ENCODE measurements around the gene POGLUT3.

DNA sequence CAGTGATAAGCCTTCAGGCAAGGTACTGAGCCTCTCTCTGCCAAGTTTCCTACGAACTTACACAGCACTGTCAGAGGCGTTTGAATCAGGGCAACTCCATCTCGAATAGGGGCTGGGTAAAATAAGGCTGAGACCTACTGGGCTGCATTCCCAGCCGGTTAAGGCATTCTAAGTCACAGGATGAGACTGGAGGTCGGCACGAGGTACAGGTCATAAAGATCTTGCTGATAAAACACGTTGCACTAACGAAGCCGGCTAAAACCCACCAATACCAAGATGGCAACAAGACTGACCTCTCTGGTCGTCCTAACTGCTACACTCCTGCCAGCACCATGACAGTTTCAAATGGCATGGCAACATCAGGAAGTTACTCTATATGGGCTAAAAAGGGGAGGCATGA, 20.4 kb upstream of the POGLUT3 start:
- TF ChIP-seq YY1 (tag by site-specific recombination; IDR thresholded peaks at IDR 0.05), result no peak
- TF ChIP-seq ZNF292 (tag by site-specific recombination; IDR thresholded peaks at IDR 0.05; ENCODE audit: borderline replicate concordance, low read depth), result no peak
- no peak for TF ChIP-seq GFI1B (tag by site-specific recombination; IDR thresholded peaks at IDR 0.05)
- TF ChIP-seq ZNF24 (tag by site-specific recombination; IDR thresholded peaks at IDR 0.05), result no peak
- TF ChIP-seq, protein P1, sequence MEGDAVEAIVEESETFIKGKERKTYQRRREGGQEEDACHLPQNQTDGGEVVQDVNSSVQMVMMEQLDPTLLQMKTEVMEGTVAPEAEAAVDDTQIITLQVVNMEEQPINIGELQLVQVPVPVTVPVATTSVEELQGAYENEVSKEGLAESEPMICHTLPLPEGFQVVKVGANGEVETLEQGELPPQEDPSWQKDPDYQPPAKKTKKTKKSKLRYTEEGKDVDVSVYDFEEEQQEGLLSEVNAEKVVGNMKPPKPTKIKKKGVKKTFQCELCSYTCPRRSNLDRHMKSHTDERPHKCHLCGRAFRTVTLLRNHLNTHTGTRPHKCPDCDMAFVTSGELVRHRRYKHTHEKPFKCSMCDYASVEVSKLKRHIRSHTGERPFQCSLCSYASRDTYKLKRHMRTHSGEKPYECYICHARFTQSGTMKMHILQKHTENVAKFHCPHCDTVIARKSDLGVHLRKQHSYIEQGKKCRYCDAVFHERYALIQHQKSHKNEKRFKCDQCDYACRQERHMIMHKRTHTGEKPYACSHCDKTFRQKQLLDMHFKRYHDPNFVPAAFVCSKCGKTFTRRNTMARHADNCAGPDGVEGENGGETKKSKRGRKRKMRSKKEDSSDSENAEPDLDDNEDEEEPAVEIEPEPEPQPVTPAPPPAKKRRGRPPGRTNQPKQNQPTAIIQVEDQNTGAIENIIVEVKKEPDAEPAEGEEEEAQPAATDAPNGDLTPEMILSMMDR (tag by site-specific recombination; IDR thresholded peaks at IDR 0.05), result no peak
- no peak for TF ChIP-seq ZNF37A (tag by site-specific recombination; IDR thresholded peaks at IDR 0.05)
- TF ChIP-seq YY2 (tag by site-specific recombination; IDR thresholded peaks at IDR 0.05), result no peak
- TF ChIP-seq ZNF239 (tag by site-specific recombination; IDR thresholded peaks at IDR 0.05), result no peak
- no peak for TF ChIP-seq RBAK (tag by site-specific recombination; IDR thresholded peaks at IDR 0.05)
- no peak for TF ChIP-seq ZBTB48 (tag by site-specific recombination; IDR thresholded peaks at IDR 0.05)
- TF ChIP-seq ZNF558 (tag by site-specific recombination; IDR thresholded peaks at IDR 0.05), result no peak
- TF ChIP-seq, protein P2, sequence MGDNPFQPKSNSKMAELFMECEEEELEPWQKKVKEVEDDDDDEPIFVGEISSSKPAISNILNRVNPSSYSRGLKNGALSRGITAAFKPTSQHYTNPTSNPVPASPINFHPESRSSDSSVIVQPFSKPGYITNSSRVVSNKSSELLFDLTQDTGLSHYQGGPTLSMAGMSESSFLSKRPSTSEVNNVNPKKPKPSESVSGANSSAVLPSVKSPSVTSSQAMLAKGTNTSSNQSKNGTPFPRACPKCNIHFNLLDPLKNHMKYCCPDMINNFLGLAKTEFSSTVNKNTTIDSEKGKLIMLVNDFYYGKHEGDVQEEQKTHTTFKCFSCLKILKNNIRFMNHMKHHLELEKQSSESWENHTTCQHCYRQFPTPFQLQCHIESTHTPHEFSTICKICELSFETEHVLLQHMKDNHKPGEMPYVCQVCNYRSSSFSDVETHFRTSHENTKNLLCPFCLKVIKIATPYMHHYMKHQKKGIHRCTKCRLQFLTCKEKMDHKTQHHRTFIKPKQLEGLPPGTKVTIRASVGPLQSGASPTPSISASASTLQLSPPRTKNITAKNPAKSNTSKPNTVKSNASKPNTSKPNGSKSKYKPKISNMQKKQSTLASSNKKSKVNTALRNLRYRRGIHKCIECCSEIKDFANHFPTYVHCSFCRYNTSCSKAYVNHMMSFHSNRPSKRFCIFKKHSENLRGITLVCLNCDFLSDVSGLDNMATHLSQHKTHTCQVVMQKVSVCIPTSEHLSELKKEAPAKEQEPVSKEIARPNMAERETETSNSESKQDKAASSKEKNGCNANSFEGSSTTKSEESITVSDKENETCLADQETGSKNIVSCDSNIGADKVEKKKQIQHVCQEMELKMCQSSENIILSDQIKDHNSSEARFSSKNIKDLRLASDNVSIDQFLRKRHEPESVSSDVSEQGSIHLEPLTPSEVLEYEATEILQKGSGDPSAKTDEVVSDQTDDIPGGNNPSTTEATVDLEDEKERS (tag by site-specific recombination; IDR thresholded peaks at IDR 0.05), result no peak

Measured in HEK293 (cell line).